HG03135 (cell line): ENCODE measurements around the gene ZNF587B.
"Not testable (repeated sequence)": the region's sequence is repeated elsewhere in the genome, so short reads cannot be mapped to it uniquely, and the experiment has no call there.

Source experiments
- ATAC-seq: cut with Tn5 transposase; IDR thresholded peaks from one replicate; pipeline ENCODE4 v1.9.1; 2021; ENCODE audit warnings: mild to moderate bottlenecking, moderate library complexity; ENCODE audit not compliant: unreplicated experiment

The ZNF587B gene

DNA sequence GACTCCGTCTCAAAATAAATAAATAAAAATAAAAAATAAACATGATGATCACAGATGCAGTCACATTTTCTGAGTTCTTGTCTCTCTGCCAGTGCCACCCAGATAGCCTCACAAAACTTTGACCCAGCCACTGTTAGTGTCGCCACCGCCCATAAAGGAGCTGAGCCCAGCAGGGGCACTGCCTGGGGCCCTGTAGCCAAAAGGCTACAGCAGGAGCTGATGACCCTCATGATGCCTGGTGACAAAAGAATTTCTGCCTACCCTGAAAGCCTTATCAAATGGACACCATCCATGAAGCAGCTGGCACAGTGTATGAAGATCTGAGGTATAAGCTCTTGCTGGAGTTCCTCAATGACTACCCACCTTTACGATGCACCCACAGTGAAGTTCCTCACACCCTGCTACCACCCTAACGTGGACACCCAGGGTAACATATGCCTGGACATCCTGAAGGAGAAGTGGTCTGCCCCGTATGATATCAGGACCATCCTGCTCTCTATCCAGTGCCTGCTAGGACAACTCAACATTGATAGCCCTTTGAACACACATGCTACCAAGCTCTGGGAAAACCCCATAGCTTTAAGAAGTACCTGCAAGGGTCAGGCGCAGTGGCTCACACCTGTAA, 37.9 kb downstream of the ZNF587B start:
- no peak for ATAC-seq

DNA sequence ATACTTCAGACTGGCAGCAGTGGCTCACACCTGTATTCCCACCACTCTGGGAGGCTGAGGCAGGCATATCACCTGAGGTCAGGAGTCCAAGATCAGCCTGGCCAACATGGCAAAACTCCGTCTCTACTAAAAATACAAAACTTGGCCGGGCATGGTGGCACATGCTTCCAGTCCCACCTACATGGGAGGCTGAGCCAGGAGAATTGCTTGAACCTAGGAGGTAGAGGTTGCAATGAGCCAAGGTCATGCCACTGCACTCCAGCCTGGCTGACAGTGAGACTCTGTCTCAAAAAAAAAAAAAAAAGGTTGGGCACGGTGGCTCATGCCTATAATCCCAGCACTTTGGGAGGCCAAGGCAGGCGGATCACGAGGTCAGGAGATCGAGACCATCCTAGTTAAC, 39.6 kb downstream of the ZNF587B start:
- ATAC-seq, result not testable (repeated sequence)

DNA sequence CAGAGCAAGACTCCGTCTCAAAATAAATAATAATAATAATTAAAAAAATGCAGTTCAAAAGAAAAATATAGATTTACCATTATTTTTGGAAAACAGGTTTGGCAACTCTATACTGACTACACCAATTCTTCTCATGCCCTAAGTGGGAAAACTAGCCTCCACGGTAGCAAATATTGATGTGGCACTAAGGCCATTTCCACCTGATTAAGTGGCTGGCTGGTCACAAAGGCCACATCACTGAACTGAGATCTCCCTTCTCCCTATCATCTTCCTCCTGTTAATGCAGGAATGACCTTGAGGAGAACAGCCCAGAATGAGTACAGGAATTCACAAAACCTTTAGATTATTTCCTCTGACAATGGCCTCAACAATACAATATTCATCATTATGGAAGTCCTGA, 40.1 kb downstream of the ZNF587B start:
- no peak for ATAC-seq

DNA sequence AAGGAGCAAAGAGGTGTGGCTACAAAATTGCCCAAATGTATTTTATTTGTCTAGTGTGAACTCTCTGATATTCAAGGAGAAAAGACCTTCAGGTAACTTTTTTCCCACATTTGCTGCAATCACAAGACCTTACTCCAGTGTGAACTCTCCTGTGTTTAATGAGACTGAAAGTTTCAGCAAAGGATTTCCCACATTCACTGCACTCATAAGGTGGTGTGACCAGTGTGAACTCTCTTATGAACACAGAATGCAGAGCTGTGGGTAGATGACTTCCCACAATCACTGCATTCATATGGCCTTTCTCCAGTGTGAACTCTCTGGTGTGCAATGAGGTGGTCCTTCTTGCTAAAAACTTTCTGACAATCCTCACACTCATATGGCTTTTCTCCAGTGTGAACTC, 42.4 kb downstream of the ZNF587B start:
- no peak for ATAC-seq

DNA sequence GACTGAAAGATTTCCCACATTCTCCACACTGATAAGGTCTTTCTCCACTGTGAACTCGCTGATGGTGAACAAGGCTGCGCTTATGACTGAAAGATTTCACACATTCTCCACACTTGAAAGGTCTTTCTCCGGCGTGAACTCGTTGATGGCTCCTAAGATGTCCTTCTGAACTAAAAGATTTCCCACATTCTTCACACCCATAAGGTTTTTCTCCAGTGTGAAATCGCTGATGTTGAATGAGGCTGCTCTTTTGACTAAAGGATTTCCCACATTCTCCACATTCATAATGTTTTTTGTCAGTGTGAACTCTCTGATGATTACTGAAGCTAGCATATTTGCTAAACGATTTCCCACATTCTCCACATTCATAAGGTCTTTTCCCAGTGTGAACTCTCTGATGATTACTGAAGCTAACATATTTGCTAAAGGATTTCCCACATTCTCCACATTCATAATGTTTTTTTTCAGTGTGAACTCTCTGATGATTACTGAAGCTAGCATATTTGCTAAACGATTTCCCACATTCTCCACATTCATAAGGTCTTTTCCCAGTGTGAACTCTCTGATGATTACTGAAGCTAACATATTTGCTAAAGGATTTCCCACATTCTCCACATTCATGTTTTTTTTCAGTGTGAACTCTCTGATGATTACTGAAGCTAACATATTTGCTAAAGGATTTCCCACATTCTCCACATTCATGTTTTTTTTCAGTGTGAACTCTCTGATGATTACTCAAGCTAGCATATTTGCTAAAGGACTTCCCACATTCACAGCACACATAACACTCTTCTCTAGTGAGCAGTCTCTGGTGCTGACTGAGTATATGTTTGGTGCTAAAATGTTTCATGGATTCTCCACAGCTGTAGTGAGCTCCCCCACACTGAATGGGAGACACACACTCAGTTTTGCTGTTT, 44.0 kb downstream of the ZNF587B start:
- not testable (repeated sequence) for ATAC-seq

DNA sequence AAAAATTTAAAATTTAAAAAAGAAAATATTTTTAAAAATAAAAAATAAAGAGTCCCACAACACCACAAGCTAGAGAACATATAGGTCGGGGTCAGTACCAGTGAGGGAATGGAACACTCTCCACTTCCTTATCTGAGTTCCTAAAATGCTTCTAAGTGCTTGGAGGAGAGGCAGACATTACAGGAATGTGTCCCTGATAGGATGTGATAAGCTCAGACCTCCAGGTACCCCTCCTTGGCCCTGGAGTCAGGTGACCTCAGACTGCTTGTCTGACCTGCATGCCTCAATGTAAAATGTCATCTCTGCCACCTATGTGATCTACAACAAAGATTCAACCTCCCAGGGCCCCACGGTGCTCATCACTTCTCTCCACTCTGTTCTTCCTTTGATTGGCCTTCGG, 55.9 kb downstream of the ZNF587B start:
- ATAC-seq, result no peak

DNA sequence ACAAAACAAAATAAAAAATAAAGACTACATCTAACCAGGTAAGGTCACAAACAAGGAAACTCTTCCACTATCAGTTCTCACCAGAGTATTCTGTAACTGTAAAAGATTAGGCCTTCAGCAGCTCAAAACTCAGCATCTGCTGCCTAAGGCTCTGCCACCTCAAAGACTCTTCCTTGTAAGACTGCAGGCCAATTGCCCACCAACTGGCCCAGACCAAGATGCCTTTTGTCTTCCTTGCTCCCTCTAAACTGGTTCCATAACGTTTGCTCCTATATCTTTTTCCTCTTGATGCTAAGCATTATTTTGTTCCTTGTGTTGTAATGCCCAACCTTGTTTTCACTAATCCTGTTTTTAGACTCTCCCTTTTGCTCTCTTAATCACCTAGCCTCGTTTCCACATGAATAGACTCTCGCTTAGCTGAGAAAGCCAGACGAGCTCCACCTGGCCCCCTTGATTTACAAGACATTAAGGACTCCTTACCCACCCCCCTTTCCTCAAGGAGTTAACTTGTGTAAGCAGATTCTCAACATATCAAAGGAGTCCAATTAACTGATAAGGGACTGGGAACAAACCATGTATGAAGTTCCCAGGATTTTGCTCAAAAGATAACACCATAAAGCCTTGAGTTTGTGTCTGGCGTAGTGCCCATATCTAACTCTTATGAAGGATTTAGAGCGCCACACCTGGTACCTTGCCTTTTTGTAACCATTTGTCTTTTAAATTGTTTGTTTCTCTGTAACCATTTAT, 57.3 kb downstream of the ZNF587B start:
- ATAC-seq, result no peak

DNA sequence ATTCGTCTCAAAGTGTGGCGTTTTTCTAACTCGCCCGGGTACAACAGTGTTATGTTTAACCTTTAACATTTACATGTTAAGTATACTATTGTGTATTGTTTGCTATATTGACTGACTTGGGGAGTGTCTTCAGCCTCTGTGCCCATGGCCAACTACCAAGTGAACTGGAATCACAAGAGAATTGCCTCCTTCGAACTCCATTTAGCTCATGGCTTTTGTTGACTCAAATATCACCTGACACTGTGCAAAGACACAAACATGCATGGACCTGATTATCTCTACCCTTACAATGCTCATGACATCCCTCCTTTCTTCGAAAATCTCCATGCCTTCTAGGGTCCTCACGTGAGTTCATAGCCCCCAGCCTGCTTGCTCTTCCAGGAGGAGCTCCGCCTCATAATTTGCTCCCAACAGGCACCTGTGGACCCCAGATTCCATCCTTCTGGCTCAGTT, 58.0 kb downstream of the ZNF587B start:
- peak; percentile 6 for ATAC-seq

DNA sequence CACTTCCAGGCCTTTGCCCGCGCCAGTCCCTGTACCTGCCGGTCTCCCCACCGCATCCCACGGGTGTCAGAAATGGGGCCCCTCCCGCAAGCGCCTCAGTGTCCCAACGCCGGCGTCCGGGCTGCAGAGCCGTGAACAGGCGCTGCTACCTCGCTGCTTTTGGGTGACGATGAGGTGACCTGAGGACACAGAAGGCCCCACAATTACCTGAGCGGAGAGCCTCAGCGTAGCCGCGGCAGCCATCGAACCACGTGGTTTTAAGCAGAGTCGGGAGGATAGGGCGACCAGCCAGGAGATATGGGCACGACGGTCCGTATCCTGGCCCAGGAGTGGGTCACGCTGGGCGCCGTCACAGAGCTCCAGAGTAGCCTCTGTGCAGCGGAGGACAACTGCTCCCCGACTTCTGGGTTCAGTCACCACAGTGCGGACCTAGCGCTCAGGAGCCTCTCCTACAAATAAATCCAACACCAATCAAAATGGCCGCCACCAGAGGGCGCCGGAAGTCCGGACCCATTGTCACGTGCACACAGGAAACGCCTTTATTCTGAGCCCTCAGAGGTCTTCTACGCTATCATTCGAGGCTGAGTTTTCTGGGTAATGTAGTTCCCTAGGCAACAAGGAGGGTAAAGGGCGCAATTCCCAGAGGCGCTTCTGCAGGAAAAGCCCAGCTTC, 58.6 kb downstream of the ZNF587B start, which contains the start of gene ZNF814:
Gene ZNF814, minus strand, starts transcription at position 478 of the 672 bp plus-strand sequence. Its CDS starts 235 bp downstream, at position 243.
- ATAC-seq, result peak; percentile 79

DNA sequence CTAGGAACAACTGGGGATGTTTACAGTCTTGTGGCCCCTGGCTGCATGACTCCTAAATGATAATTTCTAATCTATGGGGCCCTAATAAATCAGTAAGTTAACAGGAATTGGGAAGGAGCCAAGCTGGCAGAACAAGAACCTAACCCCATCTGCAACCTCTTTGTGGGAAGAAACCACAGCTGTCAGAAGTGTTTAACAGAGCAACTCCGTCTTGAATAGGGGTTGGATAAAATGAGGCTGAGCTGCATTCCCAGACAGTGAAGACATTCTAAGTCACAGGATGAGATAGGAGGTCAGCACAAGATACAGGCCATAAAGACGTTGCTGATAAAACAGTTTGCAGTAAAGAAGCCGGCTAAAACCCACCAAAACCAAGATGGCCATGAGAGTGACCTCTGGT, 60.6 kb downstream of the ZNF587B start:
- not testable (repeated sequence) for ATAC-seq
